Renal pelvis (tissue), 3 donors: ENCODE data around the gene BTN3A1. TPM values are rescaled to one million over a fixed set of nuclear protein-coding genes. Genes with fewer than 3 reads are reported as not detected.

ENCODE experiments used
- polyA plus RNA-seq, 3 donors: library from polyadenylated mRNA; unstranded; fragments of 120-200 nt; gene quantifications; one replicate each; pipeline ENCODE4 v1.2.1, GENCODE V29; 2013; ENCODE audit not compliant: insufficient read length in 3 of 3

The BTN3A1 gene
- polyA plus RNA-seq, 3 donors: 17.6 to 31.5 (median 30.8) TPM

Other genes with a start within 250 kb of the BTN3A1 start
- 10 to 100 TPM; 12.7 to 22.2 (median 13.0) TPM for gene BTN3A2, start 37.1 kb upstream of the BTN3A1 start, polyA plus RNA-seq
- 10 to 100 TPM; 12.2 to 16.4 (median 15.3) TPM for gene BTN2A2, start 19.2 kb upstream of the BTN3A1 start, polyA plus RNA-seq
- 10 to 100 TPM; 14.5 to 20.5 (median 15.4) TPM for gene BTN3A3, start 38.2 kb downstream of the BTN3A1 start, polyA plus RNA-seq
- 10 to 100 TPM; 27.8 to 35.3 (median 34.3) TPM for gene BTN2A1, start 55.7 kb downstream of the BTN3A1 start, polyA plus RNA-seq
- under 1 TPM; 0.16 to 0.23 (median 0.18) TPM for gene BTN1A1, start 98.0 kb downstream of the BTN3A1 start, polyA plus RNA-seq
- 10 to 100 TPM; 73.7 to 86.5 (median 83.3) TPM for gene HMGN4, start 136.1 kb downstream of the BTN3A1 start, polyA plus RNA-seq
- 10 to 100 TPM; 15.4 to 17.9 (median 16.7) TPM for gene ABT1, start 194.7 kb downstream of the BTN3A1 start, polyA plus RNA-seq